HG02870 (cell line): ENCODE results near the gene FCHO2.
"Not testable (repeated sequence)": the region's sequence is repeated elsewhere in the genome, so short reads cannot be mapped to it uniquely, and the experiment has no call there.

Source experiments
- ATAC-seq: cut with Tn5 transposase; IDR thresholded peaks from one replicate; pipeline ENCODE4 v1.9.1; 2021; ENCODE audit warnings: mild to moderate bottlenecking, moderate library complexity; ENCODE audit not compliant: unreplicated experiment

The FCHO2 gene, protein sequence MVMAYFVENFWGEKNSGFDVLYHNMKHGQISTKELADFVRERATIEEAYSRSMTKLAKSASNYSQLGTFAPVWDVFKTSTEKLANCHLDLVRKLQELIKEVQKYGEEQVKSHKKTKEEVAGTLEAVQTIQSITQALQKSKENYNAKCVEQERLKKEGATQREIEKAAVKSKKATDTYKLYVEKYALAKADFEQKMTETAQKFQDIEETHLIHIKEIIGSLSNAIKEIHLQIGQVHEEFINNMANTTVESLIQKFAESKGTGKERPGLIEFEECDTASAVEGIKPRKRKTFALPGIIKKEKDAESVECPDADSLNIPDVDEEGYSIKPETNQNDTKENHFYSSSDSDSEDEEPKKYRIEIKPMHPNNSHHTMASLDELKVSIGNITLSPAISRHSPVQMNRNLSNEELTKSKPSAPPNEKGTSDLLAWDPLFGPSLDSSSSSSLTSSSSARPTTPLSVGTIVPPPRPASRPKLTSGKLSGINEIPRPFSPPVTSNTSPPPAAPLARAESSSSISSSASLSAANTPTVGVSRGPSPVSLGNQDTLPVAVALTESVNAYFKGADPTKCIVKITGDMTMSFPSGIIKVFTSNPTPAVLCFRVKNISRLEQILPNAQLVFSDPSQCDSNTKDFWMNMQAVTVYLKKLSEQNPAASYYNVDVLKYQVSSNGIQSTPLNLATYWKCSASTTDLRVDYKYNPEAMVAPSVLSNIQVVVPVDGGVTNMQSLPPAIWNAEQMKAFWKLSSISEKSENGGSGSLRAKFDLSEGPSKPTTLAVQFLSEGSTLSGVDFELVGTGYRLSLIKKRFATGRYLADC

DNA sequence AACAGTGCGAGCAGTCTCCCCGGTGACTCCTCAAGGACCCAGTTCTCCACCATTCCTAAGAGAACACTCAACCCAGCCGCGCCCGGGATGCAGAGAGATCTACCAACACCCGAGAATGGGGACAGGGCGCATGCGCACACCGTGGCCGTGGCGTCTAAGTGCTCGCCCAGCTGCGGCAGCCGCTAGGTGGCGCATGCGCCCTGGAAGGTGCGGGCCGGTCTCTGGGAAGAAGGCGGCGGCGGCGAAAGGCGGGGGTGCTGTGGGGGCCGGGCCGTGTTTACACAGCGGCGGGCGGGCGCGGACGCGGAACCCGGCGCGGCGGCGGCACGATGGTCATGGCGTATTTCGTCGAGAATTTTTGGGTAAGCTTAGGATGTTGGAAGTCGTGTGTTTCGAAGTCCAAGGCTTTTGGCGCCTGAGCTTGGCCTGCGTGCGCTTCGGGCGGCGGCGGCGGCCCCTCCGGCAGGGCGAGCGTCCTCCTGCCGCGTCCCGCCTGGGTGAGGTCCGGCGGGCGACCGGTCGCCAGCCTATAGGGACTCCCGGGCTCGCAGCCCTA lies at the start of gene FCHO2:
Gene FCHO2, plus strand, starts transcription at position 274 of the 556 bp plus-strand sequence. Its CDS starts 56 bp downstream, at position 330.
- ATAC-seq, result peak; percentile 84

DNA sequence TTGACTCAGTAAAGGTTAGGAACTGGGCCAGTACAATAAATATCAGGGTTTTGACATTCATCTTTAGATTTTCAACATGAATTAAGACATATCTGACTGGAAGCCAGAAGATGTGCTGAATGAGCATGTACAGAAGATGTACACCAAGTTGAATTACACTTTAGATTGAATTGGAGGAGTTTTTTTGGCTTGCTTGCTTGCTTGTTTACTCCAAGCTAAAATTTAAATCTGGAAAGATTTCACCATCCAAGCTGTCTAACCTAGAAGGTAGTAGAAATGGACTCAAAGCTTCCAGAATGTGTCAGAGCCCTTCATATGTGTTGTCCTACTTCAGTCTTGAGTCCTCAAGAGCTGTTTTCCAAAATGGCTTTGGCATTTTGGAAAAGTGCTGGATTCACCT lies 49.0 kb upstream of the FCHO2 start:
- no peak for ATAC-seq

DNA sequence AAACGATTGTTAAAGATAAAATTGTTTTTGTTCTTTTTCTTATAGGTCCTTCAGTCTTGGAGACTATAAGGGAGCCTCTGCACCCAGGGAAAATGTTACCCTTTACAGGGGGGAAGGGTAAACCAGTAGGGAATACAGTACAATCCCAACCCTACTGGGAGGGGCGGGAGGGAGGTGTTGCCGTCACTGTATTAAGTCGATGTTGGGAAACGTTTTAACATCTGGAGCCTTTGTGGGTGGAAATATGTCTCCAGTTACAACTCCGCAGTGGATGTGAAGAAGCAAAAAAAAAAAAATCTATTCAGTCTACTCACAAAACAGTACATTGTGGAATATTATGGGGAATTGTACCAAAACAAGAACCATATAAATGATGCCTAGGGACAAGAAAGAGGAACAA lies 47.2 kb upstream of the FCHO2 start:
- ATAC-seq, result no peak

DNA sequence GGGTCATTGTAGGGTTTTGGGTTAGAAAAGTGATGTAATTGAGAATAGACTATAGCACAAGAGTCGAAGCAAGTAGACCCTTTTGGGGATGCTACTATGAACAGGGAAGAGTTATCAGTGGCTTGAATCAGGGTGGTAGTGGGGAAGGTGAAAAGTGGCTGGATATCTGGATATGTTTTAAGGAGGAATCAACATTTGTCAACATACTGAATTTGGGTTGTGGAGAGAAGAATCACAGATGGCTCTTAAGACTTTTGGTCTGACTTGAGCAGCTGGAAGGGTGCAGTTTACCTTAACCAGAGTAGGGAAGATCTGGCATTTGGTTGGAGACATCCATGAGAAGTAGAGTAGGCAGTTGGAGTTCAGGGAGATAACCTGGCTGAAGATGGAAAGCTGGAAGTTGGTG lies 38.5 kb upstream of the FCHO2 start:
- no peak for ATAC-seq

DNA sequence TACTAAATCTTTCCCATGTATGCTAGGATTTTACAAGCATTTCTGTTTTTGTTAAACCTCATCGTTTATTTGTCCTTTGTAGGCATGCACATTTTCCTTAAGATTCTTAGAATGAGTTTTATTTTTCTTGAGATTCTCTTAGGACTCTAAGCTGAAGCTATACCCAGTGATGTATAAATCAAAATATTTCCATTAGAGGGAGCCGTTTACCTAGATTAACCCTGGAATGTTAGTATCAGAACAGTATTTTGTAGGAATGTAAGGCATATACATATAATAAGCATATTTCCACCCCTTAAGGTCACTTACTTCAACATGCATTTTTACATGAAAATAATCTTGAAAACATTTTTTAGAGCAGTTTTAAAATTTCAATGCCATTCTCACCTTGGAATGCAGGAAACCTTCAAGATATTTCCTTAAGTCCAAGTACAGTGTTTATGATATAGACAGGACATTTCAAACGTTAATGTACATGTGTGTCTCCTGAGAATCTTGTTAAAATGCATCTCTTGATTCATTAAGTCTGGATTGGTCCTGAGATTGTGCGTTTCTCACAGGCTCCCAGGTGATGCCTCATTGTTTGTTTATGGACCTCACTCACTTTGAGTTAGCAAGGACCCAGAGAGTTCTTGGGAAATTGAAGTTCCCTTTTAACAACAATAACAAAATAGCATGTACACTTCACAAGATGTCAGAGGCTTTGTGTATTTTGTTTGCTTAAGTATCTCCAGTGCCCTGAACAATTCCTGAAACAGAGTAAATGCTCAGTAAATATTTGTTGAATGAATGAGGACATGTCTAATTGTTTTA lies 34.9 kb upstream of the FCHO2 start:
- no peak for ATAC-seq

DNA sequence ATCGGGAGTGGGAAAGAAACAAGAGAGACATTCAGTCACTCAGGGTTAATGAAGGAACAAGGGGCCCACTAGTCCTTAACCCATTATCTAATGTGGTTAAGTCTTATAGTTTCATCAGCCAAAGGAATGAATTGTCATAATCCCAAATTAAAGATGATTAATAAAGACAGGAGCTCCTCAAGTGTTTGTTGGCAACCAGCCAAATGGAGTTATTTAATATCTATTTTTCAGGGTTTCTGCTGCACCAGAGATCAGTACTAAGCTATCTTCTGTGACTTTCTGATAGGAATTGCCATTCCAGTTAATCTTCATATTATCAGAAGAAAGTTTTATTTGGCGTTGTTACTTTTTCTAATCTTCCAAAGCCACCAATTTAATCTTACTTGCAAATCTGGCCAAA lies 34.0 kb upstream of the FCHO2 start:
- no peak for ATAC-seq

DNA sequence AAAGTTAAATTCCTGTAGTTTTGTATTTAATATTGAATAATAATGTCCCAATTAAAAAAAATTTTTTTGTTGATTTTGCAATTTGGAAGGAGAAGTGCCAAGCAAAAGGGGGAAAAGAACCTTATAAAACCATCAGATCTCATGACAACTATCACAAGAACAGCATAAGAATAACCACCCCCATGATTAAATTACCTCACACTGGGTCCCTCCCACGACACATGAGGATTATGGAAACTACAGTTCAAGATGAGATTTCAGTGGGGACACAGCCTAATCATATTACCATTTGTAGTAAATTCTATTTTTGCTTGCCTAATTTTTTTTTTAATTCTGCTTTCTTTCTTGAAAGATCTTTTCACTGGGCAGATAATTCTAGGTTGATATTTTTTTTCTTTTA lies 33.4 kb upstream of the FCHO2 start:
- no peak for ATAC-seq

DNA sequence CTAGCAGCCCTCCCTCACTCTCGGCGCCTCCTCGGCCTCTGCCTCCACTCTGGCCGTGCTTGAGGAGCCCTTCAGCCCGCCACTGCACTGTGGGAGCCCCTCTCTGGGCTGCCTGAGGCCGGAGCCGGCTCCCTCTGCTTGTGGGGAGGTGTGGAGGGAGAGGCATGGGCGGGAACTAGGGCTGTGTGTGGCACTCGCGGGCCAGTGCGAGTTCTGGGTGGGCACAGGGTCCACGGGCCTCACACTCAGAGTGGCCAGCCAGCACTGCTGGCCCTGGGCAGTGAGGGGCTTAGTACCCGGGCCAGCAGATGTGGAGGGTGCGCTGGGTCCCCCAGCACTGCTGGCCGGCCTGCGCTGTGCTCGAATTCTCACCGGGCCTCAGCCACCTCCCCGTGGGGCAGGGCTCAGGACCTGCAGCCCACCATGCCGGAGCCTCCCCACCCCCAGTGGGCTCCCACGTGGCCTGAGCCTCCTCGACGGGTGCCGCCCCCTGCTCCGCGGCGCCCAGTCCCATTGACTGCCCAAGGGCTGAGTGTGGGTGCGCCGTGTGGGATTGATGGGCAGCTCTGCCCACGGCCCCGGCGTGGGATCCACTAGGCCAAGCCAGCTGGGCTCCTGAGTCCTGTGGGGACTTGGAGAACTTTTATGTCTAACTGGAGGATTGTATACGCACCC lies 30.4 kb upstream of the FCHO2 start:
- no peak for ATAC-seq

DNA sequence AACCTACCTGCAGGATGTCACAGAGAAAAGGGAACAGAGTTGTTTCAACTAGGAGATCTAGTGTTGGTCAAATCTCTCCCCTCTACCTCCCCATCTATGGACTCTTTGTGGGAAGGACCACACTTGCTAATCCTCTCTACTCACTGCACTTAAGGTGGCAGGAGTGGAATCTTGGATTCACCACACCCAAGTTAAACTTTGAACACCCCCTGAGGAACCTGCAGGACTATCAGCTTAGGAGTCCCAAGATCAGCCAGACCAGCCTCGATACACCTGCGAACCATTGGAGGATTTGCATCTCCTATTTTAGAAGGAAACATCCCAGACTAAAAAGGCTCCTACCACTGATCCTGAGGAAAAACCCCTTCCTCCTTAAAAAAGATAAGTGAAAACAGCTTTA lies 23.2 kb upstream of the FCHO2 start:
- not testable (repeated sequence) for ATAC-seq

DNA sequence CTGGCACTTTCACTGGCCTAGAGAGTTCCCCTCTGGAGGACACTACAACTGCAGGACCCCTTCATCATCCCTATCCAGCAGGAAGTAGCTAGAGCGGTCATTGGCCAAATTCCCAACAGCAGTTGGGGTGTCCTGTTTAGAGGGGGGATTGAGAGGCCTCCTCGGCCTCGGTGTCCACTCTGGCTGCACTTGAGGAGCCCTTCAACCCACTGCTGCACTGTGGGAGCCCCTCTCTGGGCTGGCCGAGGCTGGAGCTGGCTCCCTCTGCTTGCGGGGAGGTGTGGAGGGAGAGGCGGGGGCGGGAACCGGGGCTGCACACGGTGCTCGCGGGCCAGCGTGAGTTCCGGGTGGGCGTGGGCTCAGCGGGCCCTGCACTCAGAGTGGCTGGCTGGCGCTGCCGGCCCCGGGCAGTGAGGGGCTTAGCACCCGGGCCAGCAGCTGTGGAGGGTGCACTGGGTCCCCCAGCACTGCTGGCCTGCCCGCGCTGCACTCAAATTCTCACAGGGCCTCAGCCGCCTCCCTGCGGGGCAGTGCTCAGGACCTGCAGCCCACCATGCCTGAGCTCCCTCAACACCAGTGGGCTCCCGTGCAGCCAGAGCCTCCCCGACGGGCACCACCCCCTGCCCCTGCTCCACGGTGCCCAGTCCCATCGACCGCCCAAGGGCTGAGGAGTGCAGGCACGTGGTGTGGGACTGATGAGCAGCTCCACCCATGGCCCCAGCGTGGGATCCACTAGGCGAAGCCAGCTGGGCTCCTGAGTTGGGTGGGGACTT lies 20.7 kb upstream of the FCHO2 start:
- not testable (repeated sequence) for ATAC-seq

DNA sequence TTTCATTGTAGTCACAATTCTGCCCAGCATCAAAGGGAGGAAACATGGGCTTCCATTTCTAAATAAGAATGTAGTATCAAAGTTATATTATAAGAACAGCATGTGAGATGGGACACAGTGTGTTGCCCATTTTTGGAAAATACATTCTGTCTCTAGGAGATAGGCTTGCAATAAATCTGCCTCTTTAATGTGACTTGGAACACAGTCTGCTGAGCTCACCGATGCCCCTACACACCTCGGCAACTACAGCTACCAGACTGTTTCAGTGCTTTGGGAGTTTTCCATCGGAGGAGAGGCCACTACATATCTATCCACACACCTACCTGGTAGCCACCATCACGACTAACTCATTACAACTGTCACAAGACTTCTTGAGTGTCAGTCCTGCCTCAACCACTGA lies 18.9 kb upstream of the FCHO2 start:
- ATAC-seq, result no peak

DNA sequence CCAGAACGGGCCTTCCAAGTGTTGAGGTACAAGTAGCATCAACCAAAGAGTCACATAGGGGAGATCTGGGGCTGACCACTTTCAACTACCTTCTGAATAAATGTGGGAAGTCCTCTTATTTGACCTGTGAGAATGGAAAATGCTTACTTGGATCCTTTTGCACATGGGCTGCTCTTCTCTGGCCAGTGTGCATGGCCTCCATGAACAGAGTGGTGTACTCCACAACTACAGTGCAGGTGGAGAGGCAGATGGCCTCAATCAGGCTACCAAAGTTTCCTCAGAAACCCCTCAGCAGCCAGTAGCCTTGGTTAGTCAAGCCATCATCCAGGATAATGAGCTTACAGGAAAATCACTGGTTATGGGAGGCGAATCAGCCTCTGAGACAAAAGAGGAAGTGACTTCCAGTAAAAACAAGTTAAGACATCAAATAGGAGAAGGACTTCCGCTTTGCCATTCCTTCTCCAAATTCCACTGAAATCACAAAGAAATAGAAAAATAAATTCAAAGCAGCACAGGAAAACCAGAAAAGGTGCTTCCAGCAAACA lies 18.3 kb upstream of the FCHO2 start:
- no peak for ATAC-seq

DNA sequence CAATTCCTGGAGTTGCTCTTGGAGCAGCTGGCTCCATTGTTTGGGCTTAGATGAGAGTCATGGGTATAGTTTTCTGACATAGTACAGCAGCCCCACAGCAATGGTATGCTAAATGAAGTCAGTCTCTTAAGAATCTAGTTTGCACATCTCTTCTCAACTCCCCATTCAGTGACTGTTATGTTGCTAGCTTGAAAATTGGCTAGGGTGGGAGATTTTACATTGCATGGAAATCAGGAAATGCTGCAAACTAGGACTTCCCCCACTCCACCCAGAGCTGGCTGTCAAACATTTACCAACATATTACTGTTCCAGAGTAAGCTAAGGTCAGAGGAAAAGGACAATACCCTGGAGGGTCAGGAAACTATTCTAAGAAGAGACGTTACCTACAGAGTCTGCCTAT lies 17.6 kb upstream of the FCHO2 start:
- no peak for ATAC-seq

DNA sequence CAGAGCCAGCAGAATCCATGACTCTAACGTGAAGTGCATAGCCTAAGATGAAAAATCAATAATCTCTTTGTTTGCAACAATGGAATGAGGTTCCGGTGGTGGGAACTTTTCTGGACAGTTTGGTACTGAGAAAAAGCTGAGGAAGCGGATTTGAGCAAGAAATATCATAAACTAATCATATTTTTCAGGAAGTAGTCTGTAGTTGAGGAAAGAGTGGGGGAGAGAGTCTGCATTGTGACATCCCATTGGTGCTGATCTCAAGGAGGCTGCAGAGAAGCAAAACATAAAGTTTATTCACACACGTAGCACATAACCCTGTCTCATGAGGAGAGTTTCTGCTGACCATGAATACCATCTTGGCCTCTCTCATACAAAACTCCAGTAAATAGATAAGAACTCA lies 15.8 kb upstream of the FCHO2 start:
- no peak for ATAC-seq

DNA sequence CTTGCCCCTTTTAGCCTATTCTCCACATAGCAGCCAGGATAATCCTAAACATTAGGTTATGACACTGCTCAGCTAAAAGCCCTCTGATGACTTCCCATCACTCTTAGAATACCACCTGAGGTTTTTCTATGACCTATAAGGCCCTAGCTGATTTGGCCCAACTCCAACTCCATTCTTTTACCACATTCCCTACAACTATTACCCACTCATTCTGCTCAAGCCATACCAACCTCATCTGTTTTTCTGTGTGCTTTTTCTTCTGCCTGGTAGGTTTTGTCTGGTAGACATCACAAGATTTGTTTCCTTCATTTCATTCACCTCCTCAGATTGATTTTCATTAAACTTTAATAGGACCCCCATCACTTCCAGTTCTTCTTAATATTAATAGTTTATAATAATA lies 12.5 kb upstream of the FCHO2 start:
- no peak for ATAC-seq

DNA sequence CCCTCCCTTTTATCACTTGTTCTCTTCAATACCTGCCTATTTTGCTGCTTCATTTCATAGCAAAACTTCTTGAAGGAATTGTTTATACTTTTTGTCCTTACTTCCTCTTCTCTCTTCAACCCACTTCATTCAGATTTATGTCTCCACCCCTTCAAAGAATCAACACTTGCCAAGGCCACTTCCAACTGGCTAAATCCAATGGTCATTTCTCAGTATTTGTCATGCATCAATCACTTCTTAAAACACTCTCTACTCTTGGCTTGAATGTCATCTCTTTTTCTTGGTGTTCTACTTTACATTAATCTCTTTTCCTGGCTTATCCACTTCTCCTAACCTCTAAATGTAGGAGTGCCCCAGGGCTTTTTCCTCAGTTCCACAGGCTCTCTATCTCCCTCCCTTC lies 8.3 kb upstream of the FCHO2 start:
- no peak for ATAC-seq

DNA sequence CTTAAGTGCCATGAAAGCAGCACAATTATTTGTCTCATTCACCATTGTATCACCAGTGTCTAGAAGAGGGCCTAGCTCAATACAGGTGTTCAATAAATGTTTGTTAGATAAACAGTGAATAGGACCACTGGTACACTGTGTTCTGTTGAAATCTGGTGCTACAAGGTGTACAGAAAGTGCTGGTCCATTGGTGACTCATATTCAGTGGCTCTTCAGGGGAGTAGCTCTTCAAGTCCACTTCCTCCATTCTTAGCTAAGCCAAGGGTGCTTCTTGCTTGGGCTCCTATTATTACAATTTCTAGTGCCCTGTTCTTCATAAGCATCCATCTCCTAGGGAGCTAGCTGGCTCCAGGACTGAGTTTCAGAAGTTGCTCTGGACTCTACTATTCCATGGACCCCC lies 6.4 kb upstream of the FCHO2 start:
- no peak for ATAC-seq

DNA sequence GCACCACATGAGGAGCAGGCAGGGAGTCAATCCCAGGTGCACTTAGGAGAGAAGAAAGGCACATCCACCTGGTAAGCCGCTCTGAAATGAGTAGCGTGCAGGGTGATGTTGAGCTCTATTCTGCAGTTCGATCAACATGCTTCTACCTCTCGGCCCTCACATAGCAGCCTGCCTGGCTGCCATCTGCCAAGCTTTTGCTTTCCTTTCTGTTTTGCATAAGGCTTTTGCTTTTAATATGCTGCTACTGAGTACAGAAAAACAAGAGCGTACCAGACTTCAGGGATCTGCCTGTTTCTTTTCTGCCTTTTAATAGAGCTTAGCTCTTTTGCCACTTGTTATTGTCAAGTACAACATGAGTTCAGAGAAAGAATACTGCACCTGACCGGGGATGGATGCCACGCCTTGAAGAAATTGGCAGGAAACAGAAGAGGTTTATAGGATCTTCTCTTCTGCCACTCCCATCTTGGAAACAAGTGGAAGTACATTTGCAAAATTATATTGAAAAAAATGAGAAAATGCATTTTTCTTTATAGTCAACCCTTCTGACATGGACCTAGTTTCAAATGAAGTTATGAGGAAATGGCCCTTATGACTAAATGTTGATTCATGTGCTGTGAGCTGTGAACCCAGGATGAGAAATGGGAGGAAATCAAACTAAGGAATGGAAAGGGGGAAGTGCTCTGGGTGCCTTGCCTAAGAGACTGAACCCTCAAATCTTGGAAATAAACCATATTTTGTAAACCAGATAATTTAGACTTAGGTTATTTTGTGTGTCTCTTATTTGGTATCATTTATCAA lies 4.0 kb upstream of the FCHO2 start:
- ATAC-seq, result no peak

DNA sequence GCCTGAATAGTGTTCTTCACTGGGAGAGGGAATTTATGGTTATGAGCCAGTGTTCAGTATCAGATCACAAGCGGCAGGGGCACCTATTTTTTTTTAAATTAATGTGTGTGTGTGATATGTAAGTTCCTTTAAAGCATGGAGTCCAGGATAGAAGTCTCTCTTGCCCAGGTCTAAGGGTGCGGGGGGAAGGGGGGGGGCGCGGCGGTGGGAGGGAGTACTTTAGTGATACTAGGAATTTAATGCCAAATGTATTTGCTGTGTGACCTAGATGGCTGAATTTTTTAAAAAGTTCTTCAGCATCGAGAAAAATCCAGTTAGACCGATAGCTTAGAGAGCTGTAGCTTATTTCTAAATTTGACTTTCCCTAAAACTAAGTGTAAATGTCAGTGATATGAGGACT lies 1.5 kb upstream of the FCHO2 start:
- ATAC-seq, result no peak
